ENCODE measurements around the gene PARD6B. TPM values are rescaled to one million over a fixed set of nuclear protein-coding genes. Genes with fewer than 3 reads are reported as not detected.

The PARD6B gene
- total RNA-seq, 2 donors from 2014 or later: 8.3 to 14.4 TPM

GRCh38 chr20:50728486-50728980 is 2.8 kb upstream of the PARD6B start:
- peaks cover 3% of the 10 kb centered on the region for H3K4me1 ChIP-seq (replicated peaks)
- H3K27me3 ChIP-seq (replicated peaks; ENCODE audit: insufficient read depth): no peaks in the 10 kb centered on the region
- no peaks in the 10 kb centered on the region for H3K9me3 ChIP-seq
- 86% methylated on average over 4 of the region's 4 CpGs for WGBS
- H3K4me3 ChIP-seq: no peak overlapping the region
- no peak for DNase-seq (ENCODE audit: low spot score)
- H3K27ac ChIP-seq: no peak overlapping the region
- H3K36me3 ChIP-seq: no peaks in the 10 kb centered on the region
- intact Hi-C loops (cut with DNase I): no loop called here
- TF ChIP-seq POLR2AphosphoS5 (IDR thresholded peaks at IDR 0.05) (no peak), POLR2A (IDR thresholded peaks at IDR 0.05) (no peak), CTCF (IDR thresholded peaks at IDR 0.05) (no peak)

GRCh38 chr20:50728981-50729874 is 2.2 kb upstream of the PARD6B start:
- TF ChIP-seq CTCF (IDR thresholded peaks at IDR 0.05): no peak
- no peak for TF ChIP-seq POLR2AphosphoS5 (IDR thresholded peaks at IDR 0.05)
- no peak for TF ChIP-seq POLR2A (IDR thresholded peaks at IDR 0.05)
- WGBS: 64% methylated on average over 11 of the region's 11 CpGs
- Histone ChIP-seq H3K9me3 (no peaks in the 10 kb centered on the region), H3K27ac (no peak overlapping the region), H3K36me3 (no peaks in the 10 kb centered on the region), H3K4me3 (no peak overlapping the region), H3K4me1 (replicated peaks) (peaks cover 3% of the 10 kb centered on the region), H3K27me3 (replicated peaks; ENCODE audit: insufficient read depth) (no peaks in the 10 kb centered on the region)
- intact Hi-C loops (cut with DNase I): no loop called here
- DNase-seq (ENCODE audit: low spot score): peak; percentile 60

- 26% methylated on average over 21 of the region's 21 CpGs for WGBS
- H3K36me3 ChIP-seq: no peaks in the 10 kb centered on the region
- no peak for DNase-seq (ENCODE audit: low spot score)
- TF ChIP-seq CTCF (IDR thresholded peaks at IDR 0.05) (no peak), POLR2A (IDR thresholded peaks at IDR 0.05) (no peak), POLR2AphosphoS5 (IDR thresholded peaks at IDR 0.05) (no peak)
- H3K9me3 ChIP-seq: no peaks in the 10 kb centered on the region
- H3K4me1 ChIP-seq (replicated peaks): peaks cover 3% of the 10 kb centered on the region
- peak overlapping the region; percentile 60 to 74 for H3K27ac ChIP-seq
- no peaks in the 10 kb centered on the region for H3K27me3 ChIP-seq (replicated peaks; ENCODE audit: insufficient read depth)
- intact Hi-C loops (cut with DNase I): no loop called here
- peak overlapping the region; percentile 73 to 85 for H3K4me3 ChIP-seq
These were observed 1.2 kb upstream of the PARD6B start for GRCh38 chr20:50729901-50730764.

- Histone ChIP-seq H3K4me3 (peak overlapping the region; percentile 73 to 85), H3K36me3 (no peaks in the 10 kb centered on the region), H3K27ac (peak overlapping the region; percentile 60 to 74), H3K27me3 (replicated peaks; ENCODE audit: insufficient read depth) (no peaks in the 10 kb centered on the region), H3K4me1 (replicated peaks) (peaks cover 3% of the 10 kb centered on the region), H3K9me3 (no peaks in the 10 kb centered on the region)
- TF ChIP-seq POLR2A (IDR thresholded peaks at IDR 0.05): peak; percentile 3
- TF ChIP-seq CTCF (IDR thresholded peaks at IDR 0.05): no peak
- TF ChIP-seq POLR2AphosphoS5 (IDR thresholded peaks at IDR 0.05): no peak
- intact Hi-C loops (cut with DNase I): no loop called here
- DNase-seq (ENCODE audit: low spot score): no peak
- under 1% methylated on average over 35 of the region's 35 CpGs for WGBS
These were observed 670 bp upstream of the PARD6B start for GRCh38 chr20:50730765-50731054.

All from prostate gland (tissue), 2 donors.